B cell (primary cell): ENCODE data around the gene KIF3C. TPM values are rescaled to one million over a fixed set of nuclear protein-coding genes. Genes with fewer than 3 reads are reported as not detected.

Source experiments
- ATAC-seq: fragments of 200-7000 bp; cut with Tn5 transposase; one replicate; pipeline ENCODE4 v1.10.0; 2021; ENCODE audit warnings: low read depth, mild to moderate bottlenecking, moderate number of reproducible peaks, moderate library complexity
- CTCF ChIA-PET: fragments of 350-600 bp; sonication (Branson Sonifier 250); formaldehyde crosslinking; loops from one replicate; lab custom pipeline; 2021; ENCODE audit warnings: antibody characterized with exemption, inconsistent platforms; lab: Charles Lee
- POLR2A ChIA-PET: fragments of 350-600 bp; sonication (Branson Sonifier 250); formaldehyde crosslinking; loops from one replicate; lab custom pipeline; 2021; ENCODE audit warnings: antibody characterized with exemption; lab: Charles Lee
- DNase-seq: peaks from one replicate; pipeline ENCODE4 v3.0.0; 2013
- H2AFZ ChIP-seq: 2 replicates; pipeline ENCODE4 v1.6.1; 2012; ENCODE audit warnings: mild to moderate bottlenecking, low read depth, low read length; ENCODE audit not compliant: insufficient read depth, poor library complexity, severe bottlenecking
- H3K27ac ChIP-seq, 2 donors: 1 replicate in 1 of 2; 2 replicates in 1 of 2; pipeline ENCODE4 v1.5.1; 2012 to 2013; ENCODE audit warnings: low read length in 2 of 2, mild to moderate bottlenecking in 2 of 2, moderate library complexity in 1 of 2
- H3K27me3 ChIP-seq, 4 experiments: fragments of 200-600 bp in 1 of 4; sonication (generic) in 1 of 4; replicated peaks in 1 of 4; 1 replicate in 2 of 4; 2 replicates in 2 of 4; pipeline versions ENCODE4 v1.6.1 to v1.7.0; 2013 to 2016; ENCODE audit warnings: low read length in 3 of 4, mild to moderate bottlenecking in 2 of 4, mixed read lengths in 1 of 4, moderate library complexity in 1 of 4; ENCODE audit not compliant: insufficient read depth in 4 of 4, control insufficient read depth in 3 of 4; ENCODE audit errors: control extremely low read depth in 1 of 4
- H3K36me3 ChIP-seq, 2 experiments: replicated peaks in 1 of 2; 1 replicate in 1 of 2; 2 replicates in 1 of 2; pipeline versions ENCODE4 v1.6.1 to v1.7.1; 2013; ENCODE audit warnings: low read length in 1 of 2; ENCODE audit not compliant: insufficient read depth in 2 of 2, control insufficient read depth in 1 of 2; ENCODE audit errors: control extremely low read depth in 1 of 2, extremely low read depth in 1 of 2
- H3K4me1 ChIP-seq, 2 donors: fragments of 200-600 bp in 1 of 2; sonication (generic) in 1 of 2; 1 replicate in 1 of 2; 2 replicates in 1 of 2; pipeline versions ENCODE4 v1.5.1 to v1.6.1; 2013 to 2017; ENCODE audit warnings: low read length in 2 of 2; ENCODE audit not compliant: control insufficient read depth in 2 of 2, insufficient read depth in 2 of 2
- H3K4me2 ChIP-seq: replicated peaks from 2 replicates; pipeline ENCODE3; 2012; ENCODE audit warnings: mild to moderate bottlenecking, low read depth, low read length; ENCODE audit not compliant: poor library complexity, severe bottlenecking
- H3K4me3 ChIP-seq, 5 experiments: fragments of 200-600 bp in 1 of 5; sonication (generic) in 1 of 5; 1 replicate in 3 of 5; 2 replicates in 2 of 5; pipeline versions ENCODE4 v1.5.1 to v1.7.0; 2011 to 2016; ENCODE audit warnings: low read length in 4 of 5, mild to moderate bottlenecking in 4 of 5, low read depth in 2 of 5, control low read depth in 1 of 5, moderate library complexity in 1 of 5; ENCODE audit not compliant: insufficient read depth in 1 of 5; ENCODE audit errors: control extremely low read depth in 1 of 5, extremely low read depth in 1 of 5
- H3K79me2 ChIP-seq: fragments of 200-600 bp; sonication (generic); one replicate; pipeline ENCODE4 v1.6.0; 2016; ENCODE audit warnings: low read length; ENCODE audit not compliant: control insufficient read depth, insufficient read depth
- H3K9ac ChIP-seq: fragments of 200-600 bp; sonication (generic); 2 replicates; pipeline ENCODE4 v1.6.1; 2017; ENCODE audit warnings: mild to moderate bottlenecking, low read length, moderate library complexity
- H3K9me3 ChIP-seq, 3 donors: one replicate each; pipeline versions ENCODE4 v1.6.1 to v1.7.1; 2013; ENCODE audit warnings: low read length in 2 of 3; ENCODE audit not compliant: control insufficient read depth in 2 of 3, insufficient read depth in 1 of 3; ENCODE audit errors: control extremely low read depth in 1 of 3
- H4K20me1 ChIP-seq: 2 replicates; pipeline ENCODE4 v1.6.0; 2012; ENCODE audit warnings: mild to moderate bottlenecking, low read length; ENCODE audit not compliant: insufficient read depth, control insufficient read depth, poor library complexity, severe bottlenecking
- H3K27ac Mint-ChIP-seq: one replicate; pipeline ENCODE4 v1.8.0; 2021; ENCODE audit warnings: mixed read lengths
- H3K27me3 Mint-ChIP-seq: one replicate; pipeline ENCODE4 v1.8.0; 2021; ENCODE audit warnings: mixed read lengths
- H3K4me1 Mint-ChIP-seq: one replicate; pipeline ENCODE4 v1.8.0; 2021; ENCODE audit warnings: mixed read lengths
- H3K4me3 Mint-ChIP-seq: one replicate; pipeline ENCODE4 v1.8.0; 2021; ENCODE audit warnings: mixed read lengths
- H3K9me3 Mint-ChIP-seq: one replicate; pipeline ENCODE4 v1.8.0; 2022; ENCODE audit warnings: mixed read lengths; ENCODE audit not compliant: insufficient read depth
- CTCF ChIP-seq: fragments of 200-600 bp; IDR thresholded peaks from one replicate; pipeline ENCODE4 v1.8.0; 2022; ENCODE audit warnings: antibody characterized with exemption, mild to moderate bottlenecking
- EZH2 ChIP-seq: IDR thresholded peaks from 2 replicates; pipeline ENCODE4 v1.6.1; 2012; ENCODE audit warnings: borderline replicate concordance, low read depth, mild to moderate bottlenecking, moderate library complexity, low read length; ENCODE audit not compliant: insufficient read depth, poor library complexity, severe bottlenecking
- WGBS: methylation state at CpG from one replicate; pipeline ENCODE4 v1.1.5; 2013; ENCODE audit warnings: missing lambda C conversion rate; ENCODE audit not compliant: insufficient coverage; 5-methylcytosine and 5-hydroxymethylcytosine counted together
- intact Hi-C: fragments of 100-400 bp; cut with micrococcal nuclease; formaldehyde crosslinking; loops from one replicate; pipeline ENCODE4 v1.10.0; 2022
- polyA plus RNA-seq: library from polyadenylated mRNA; depleted of rRNA; stranded (reverse); fragments of >200 nt; gene quantifications from 2 replicates; pipeline ENCODE4 v1.2.3, GENCODE V29; 2012
- total RNA-seq, 2 donors: library from RNA; stranded (reverse); fragments of 120-200 nt in 1 of 2; gene quantifications; 1 replicate in 1 of 2; 2 replicates in 1 of 2; pipeline versions ENCODE4 v1.2.3 to v1.2.4, GENCODE V29; 2013 to 2022

The KIF3C gene
- total and polyA plus RNA-seq, 2 donors (not counting 1 experiment from before 2014, with no cell fraction given) = 0.84 to 4.0 TPM

DNA sequence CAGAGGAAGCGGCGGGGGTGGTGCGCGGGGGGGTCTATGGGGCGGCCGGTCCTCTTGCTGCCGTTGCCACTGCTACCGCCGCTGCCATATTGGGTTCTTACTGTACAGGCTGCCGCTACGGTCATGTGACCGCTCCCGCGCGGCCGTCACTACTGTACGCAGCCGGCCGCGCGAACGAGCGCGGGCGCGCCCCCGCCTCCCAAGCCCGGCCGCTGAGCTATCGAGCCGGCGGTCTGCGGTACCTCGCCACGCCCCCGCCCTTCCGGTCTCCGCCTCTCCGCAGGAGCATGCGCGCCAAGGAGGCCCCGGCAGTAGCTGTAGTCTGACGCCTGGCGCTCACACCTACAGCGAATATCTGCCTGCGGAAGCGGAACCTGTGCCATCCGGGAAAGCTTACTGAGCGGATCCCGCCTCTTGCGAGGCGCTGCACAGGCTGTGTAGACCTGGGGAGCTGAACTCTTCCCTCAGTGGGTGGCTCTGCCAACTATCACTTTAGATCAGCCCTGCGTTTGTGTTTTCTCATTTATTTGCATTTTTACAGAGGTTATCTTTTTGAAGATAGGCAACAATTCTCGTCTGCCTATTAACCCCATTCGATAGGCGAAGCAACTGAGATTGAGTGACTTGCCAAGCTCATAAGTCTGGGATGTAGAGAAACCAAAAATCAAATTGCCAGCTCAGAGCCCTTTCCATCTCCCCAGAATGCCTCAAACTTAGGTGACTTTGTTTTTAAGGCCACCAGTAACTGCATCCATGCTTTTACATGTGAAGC is 103.8 kb downstream of the KIF3C start, which contains the start of gene ASXL2:
TSS of gene ASXL2 (minus strand) at position 127 of the 772 bp plus-strand sequence. CDS start 265 bp downstream, outside the sequence.
- WGBS = under 1% methylated on average over 52 of the region's 56 CpGs
- Histone ChIP-seq H3K27me3 (peaks cover 0 to 7% (median 3%) of the 10 kb centered on the region in 4 experiments), H3K4me2 (peak within 1 kb of the TSS; percentile 82), H4K20me1 (peaks cover 17% of the 10 kb centered on the region), H3K9ac (peak within 1 kb of the TSS; percentile 89), H3K79me2 (peaks cover 42% of the 10 kb centered on the region), H3K4me3 (peak within 1 kb of the TSS; percentile 87 to 97 (median 97)), H3K27ac (peak within 1 kb of the TSS; percentile 91 to 94), H3K9me3 (no peaks in the 10 kb centered on the region), H3K4me1 (peaks cover 13 to 14% of the 10 kb centered on the region in 2 donors), H3K36me3 (peaks cover 0 to 4% of the 10 kb centered on the region in 2 experiments), H2AFZ (peak within 1 kb of the TSS; percentile 91)
- peak within 1 kb of the TSS; percentile 98 for H3K4me3 Mint-ChIP-seq
- H3K4me1 Mint-ChIP-seq = peaks cover 34% of the 10 kb centered on the region
- POLR2A ChIA-PET = interaction anchor here (0.9 to 1.3 kb wide), 3 partner anchors 155 to 583 kb away, joined by 3 read pairs; partner anchors contain the start of gene RAB10
- ATAC-seq (peak; percentile 89), DNase-seq (peak; percentile 99)
- intact Hi-C loops = loop anchor here (1.0 to 5.0 kb wide), 7 partner anchors 26 to 1938 kb away; partner anchors contain the start of genes CENPA, KHK, KIF3C and UBXN2A
- H3K27me3 Mint-ChIP-seq = peaks cover 5% of the 10 kb centered on the region
- CTCF ChIA-PET = interaction anchor here (1.0 to 1.8 kb wide), 4 partner anchors 9 to 155 kb away, joined by 4 to 16 read pairs (median 5); partner anchors contain the start of gene RAB10
- H3K27ac Mint-ChIP-seq = peak within 1 kb of the TSS; percentile 99
- H3K9me3 Mint-ChIP-seq = no peaks in the 10 kb centered on the region
- TF ChIP-seq CTCF (no peak), EZH2 (no peak)
